Esophagus squamous epithelium (tissue), 5 donors: ENCODE measurements around the gene ZNF385B. TPM values are rescaled to one million over a fixed set of nuclear protein-coding genes. Genes with fewer than 3 reads are reported as not detected.

ENCODE experiments used
- DNase-seq: peaks from one replicate; lab custom pipeline; 2025; lab: John Stamatoyannopoulos, UW
- H3K27ac ChIP-seq, 4 donors: fragments of 200-600 bp; sonication (generic); one replicate each; pipeline ENCODE4 v1.5.1; 2016 to 2019; ENCODE audit warnings: mild to moderate bottlenecking in 1 of 4
- H3K27me3 ChIP-seq, 4 donors: fragments of 200-600 bp; sonication (generic); 1 replicate in 3 of 4; 2 replicates in 1 of 4; pipeline versions ENCODE4 v1.5.1 to v1.6.0; 2017 to 2021; ENCODE audit warnings: antibody characterized with exemption in 1 of 4
- H3K36me3 ChIP-seq, 3 donors: fragments of 200-600 bp; sonication (generic); one replicate each; pipeline ENCODE4 v1.5.1; 2016 to 2019
- H3K4me1 ChIP-seq, 3 donors: fragments of 200-600 bp; sonication (generic); one replicate each; pipeline ENCODE4 v1.5.1; 2017 to 2019
- H3K4me3 ChIP-seq, 4 donors: fragments of 200-600 bp; sonication (generic); 1 replicate in 3 of 4; 2 replicates in 1 of 4; pipeline ENCODE4 v1.5.1; 2016 to 2019; ENCODE audit warnings: mild to moderate bottlenecking in 2 of 4, moderate library complexity in 1 of 4
- H3K9me3 ChIP-seq, 3 donors: fragments of 200-600 bp; sonication (generic); one replicate each; pipeline ENCODE4 v1.5.1; 2016 to 2019
- POLR2A ChIP-seq, 4 donors: fragments of 450-650 bp; IDR thresholded peaks; one replicate each; pipeline ENCODE4 v1.6.1; 2017; ENCODE audit warnings: antibody characterized with exemption in 4 of 4, mild to moderate bottlenecking in 4 of 4, moderate library complexity in 3 of 4
- WGBS, 2 donors: methylation state at CpG; one replicate each; pipeline ENCODE4 v1.1.5; 2018; 5-methylcytosine and 5-hydroxymethylcytosine counted together
- intact Hi-C: fragments of 100-400 bp; cut with DNase I; formaldehyde crosslinking; loops from one replicate; pipeline ENCODE4 v1.15.0; 2022
- total RNA-seq, 4 donors: library from RNA; depleted of rRNA; stranded (reverse); fragments of >200 nt; gene quantifications; one replicate each; pipeline ENCODE4 v1.1.0, GENCODE V29; 2016
- TF ChIP-seq, protein P1 (sequence below), 6 experiments: fragments of 450-650 bp in 4 of 6; fragments of 200-600 bp in 2 of 6; sonication (generic) in 2 of 6; IDR thresholded peaks; one replicate each; pipeline ENCODE4 v1.5.1; 2016 to 2019; ENCODE audit warnings: antibody characterized with exemption in 6 of 6, mild to moderate bottlenecking in 4 of 6, moderate library complexity in 4 of 6
- donor health status: DM: yes; HTN: yes; CAD: no.

Gene ZNF385B
- total RNA-seq, 4 donors from 2014 or later, result 0.44 to 3.1 (median 0.44) TPM; not detected in 1

GRCh38 chr2:179580378-179581146 lies 280.9 kb downstream of the ZNF385B start:
- no peak for TF ChIP-seq POLR2A (IDR thresholded peaks at IDR 0.05)
- TF ChIP-seq, protein P1, sequence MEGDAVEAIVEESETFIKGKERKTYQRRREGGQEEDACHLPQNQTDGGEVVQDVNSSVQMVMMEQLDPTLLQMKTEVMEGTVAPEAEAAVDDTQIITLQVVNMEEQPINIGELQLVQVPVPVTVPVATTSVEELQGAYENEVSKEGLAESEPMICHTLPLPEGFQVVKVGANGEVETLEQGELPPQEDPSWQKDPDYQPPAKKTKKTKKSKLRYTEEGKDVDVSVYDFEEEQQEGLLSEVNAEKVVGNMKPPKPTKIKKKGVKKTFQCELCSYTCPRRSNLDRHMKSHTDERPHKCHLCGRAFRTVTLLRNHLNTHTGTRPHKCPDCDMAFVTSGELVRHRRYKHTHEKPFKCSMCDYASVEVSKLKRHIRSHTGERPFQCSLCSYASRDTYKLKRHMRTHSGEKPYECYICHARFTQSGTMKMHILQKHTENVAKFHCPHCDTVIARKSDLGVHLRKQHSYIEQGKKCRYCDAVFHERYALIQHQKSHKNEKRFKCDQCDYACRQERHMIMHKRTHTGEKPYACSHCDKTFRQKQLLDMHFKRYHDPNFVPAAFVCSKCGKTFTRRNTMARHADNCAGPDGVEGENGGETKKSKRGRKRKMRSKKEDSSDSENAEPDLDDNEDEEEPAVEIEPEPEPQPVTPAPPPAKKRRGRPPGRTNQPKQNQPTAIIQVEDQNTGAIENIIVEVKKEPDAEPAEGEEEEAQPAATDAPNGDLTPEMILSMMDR (IDR thresholded peaks at IDR 0.05), result no peak
- 53 to 61% methylated on average over 4 of the region's 4 CpGs for WGBS, 2 donors
- no peak overlapping the region for H3K4me3 ChIP-seq
- no peaks in the 10 kb centered on the region for H3K36me3 ChIP-seq
- no peaks in the 10 kb centered on the region for H3K9me3 ChIP-seq
- no peak for DNase-seq
- H3K27ac ChIP-seq, result no peak overlapping the region
- H3K27me3 ChIP-seq, result no peaks in the 10 kb centered on the region
- no peaks in the 10 kb centered on the region for H3K4me1 ChIP-seq
- intact Hi-C loops, result no loop called here

GRCh38 chr2:179579800-179580199 lies 281.6 kb downstream of the ZNF385B start:
- intact Hi-C loops, result no loop called here
- DNase-seq, result no peak
- Histone ChIP-seq H3K27ac (no peak overlapping the region), H3K36me3 (no peaks in the 10 kb centered on the region), H3K4me3 (no peak overlapping the region), H3K4me1 (no peaks in the 10 kb centered on the region), H3K9me3 (no peaks in the 10 kb centered on the region), H3K27me3 (no peaks in the 10 kb centered on the region)
- TF ChIP-seq, protein P1 (IDR thresholded peaks at IDR 0.05), result no peak
- TF ChIP-seq POLR2A (IDR thresholded peaks at IDR 0.05), result no peak

- H3K4me1 ChIP-seq, result no peaks in the 10 kb centered on the region
Observed at GRCh38 chr2:179578171-179578916, 283.1 kb downstream of the ZNF385B start.

GRCh38 chr2:179574061-179574519 lies 287.3 kb downstream of the ZNF385B start:
- Histone ChIP-seq H3K4me1 (no peaks in the 10 kb centered on the region), H3K36me3 (no peaks in the 10 kb centered on the region), H3K27ac (no peak overlapping the region), H3K9me3 (no peaks in the 10 kb centered on the region), H3K4me3 (no peak overlapping the region), H3K27me3 (no peaks in the 10 kb centered on the region)
- 43 to 65% methylated on average over 3 of the region's 3 CpGs for WGBS, 2 donors
- DNase-seq, result no peak
- intact Hi-C loops, result no loop called here
- TF ChIP-seq POLR2A (IDR thresholded peaks at IDR 0.05), result no peak
- TF ChIP-seq, protein P1 (IDR thresholded peaks at IDR 0.05), result no peak

More at GRCh38 chr2:179578171-179578916, 283.1 kb downstream of the ZNF385B start:
- WGBS, 2 donors, result 54 to 69% methylated on average over 2 of the region's 2 CpGs
- H3K27ac ChIP-seq, result no peak overlapping the region
- TF ChIP-seq, protein P1 (IDR thresholded peaks at IDR 0.05), result no peak
- no peak for TF ChIP-seq POLR2A (IDR thresholded peaks at IDR 0.05)
- no peaks in the 10 kb centered on the region for H3K36me3 ChIP-seq
- H3K9me3 ChIP-seq, result no peaks in the 10 kb centered on the region
- DNase-seq, result no peak
- H3K4me3 ChIP-seq, result no peak overlapping the region
- intact Hi-C loops, result no loop called here
- no peaks in the 10 kb centered on the region for H3K27me3 ChIP-seq

DNA sequence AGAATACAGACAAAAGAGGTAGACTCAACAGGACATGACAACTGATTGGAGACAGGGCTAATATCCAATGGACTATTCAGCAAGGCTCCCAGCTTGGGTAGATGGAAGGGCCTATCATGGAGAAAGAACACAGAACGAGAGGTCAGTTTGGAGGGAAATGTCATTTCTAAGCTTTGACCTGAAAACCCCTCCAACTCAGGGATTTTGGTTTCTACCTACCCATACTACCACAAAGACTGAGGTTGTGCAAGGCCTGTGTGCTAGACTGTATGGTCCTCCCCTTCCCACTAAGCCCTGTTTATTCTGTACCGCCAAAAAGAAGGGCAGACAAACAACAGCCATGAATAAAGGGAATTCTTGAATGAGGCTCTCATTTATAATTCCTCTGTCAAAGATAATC lies 288.9 kb downstream of the ZNF385B start:
- Histone ChIP-seq H3K27ac (no peak overlapping the region), H3K4me3 (no peak overlapping the region), H3K27me3 (no peaks in the 10 kb centered on the region), H3K4me1 (no peaks in the 10 kb centered on the region), H3K36me3 (no peaks in the 10 kb centered on the region), H3K9me3 (no peaks in the 10 kb centered on the region)
- WGBS, 2 donors, result 67 to 81% methylated on average over 1 to 2 of the region's 2 CpGs
- intact Hi-C loops, result no loop called here
- TF ChIP-seq, protein P1 (IDR thresholded peaks at IDR 0.05), result no peak
- no peak for TF ChIP-seq POLR2A (IDR thresholded peaks at IDR 0.05)
- DNase-seq, result no peak
